Kidney (tissue), 14 donors: Measurements from ENCODE around the gene PDZD2. TPM values are rescaled to one million over a fixed set of nuclear protein-coding genes. Genes with fewer than 3 reads are reported as not detected.

Experiments used
- DNase-seq, 5 donors: peaks; one replicate each; pipeline ENCODE4 v3.0.0-alpha.2; 2013 to 2020
- FAIRE-seq: peaks from 2 replicates; lab custom pipeline; 2012; peaks lifted over from hg19 to GRCh38; lab: Jason Lieb, UNC
- H3K27ac ChIP-seq, 2 donors: one replicate each; pipeline ENCODE4 v1.7.0; 2013; ENCODE audit warnings: low read depth in 2 of 2, low read length in 2 of 2, inconsistent platforms in 1 of 2
- H3K27me3 ChIP-seq: one replicate; pipeline ENCODE4 v1.7.1; 2013; ENCODE audit warnings: low read length, inconsistent platforms; ENCODE audit not compliant: control insufficient read depth, insufficient read depth
- H3K36me3 ChIP-seq, 3 donors: one replicate each; pipeline versions ENCODE4 v1.7.0 to v1.7.1; 2013; ENCODE audit warnings: low read length in 3 of 3, control low read depth in 1 of 3, inconsistent platforms in 1 of 3; ENCODE audit not compliant: insufficient read depth in 3 of 3, control insufficient read depth in 2 of 3
- H3K4me1 ChIP-seq, 3 donors: one replicate each; pipeline versions ENCODE4 v1.7.0 to v1.7.1; 2013; ENCODE audit warnings: low read length in 3 of 3, inconsistent platforms in 1 of 3, low read depth in 1 of 3; ENCODE audit not compliant: control insufficient read depth in 2 of 3, insufficient read depth in 2 of 3
- H3K4me3 ChIP-seq, 3 donors: one replicate each; pipeline versions ENCODE4 v1.7.0 to v1.8.1; 2013; ENCODE audit warnings: low read length in 3 of 3, control low read depth in 1 of 3, inconsistent platforms in 1 of 3
- H3K9ac ChIP-seq, 3 donors: one replicate each; pipeline versions ENCODE4 v1.7.0 to v1.7.1; 2013; ENCODE audit warnings: low read length in 3 of 3, control low read depth in 1 of 3, inconsistent platforms in 1 of 3
- H3K9me3 ChIP-seq, 3 donors: one replicate each; pipeline versions ENCODE4 v1.7.0 to v1.7.1; 2013; ENCODE audit warnings: low read length in 3 of 3, control low read depth in 1 of 3, inconsistent platforms in 1 of 3; ENCODE audit not compliant: control insufficient read depth in 2 of 3, insufficient read depth in 1 of 3
- intact Hi-C: fragments of 100-400 bp; cut with DNase I; formaldehyde crosslinking; loops from one replicate; pipeline ENCODE4 v1.11.1; 2022
- polyA plus RNA-seq: library from polyadenylated mRNA; stranded (reverse); fragments of 350-450 nt; fragmentation: Illumina TruSeq; extraction: RNeasy Lipid Tissue Mini Kit (QIAGEN cat#74804); gene quantifications from one replicate; pipeline ENCODE4 v1.2.3, GENCODE V29; 2014; ENCODE audit warnings: low read depth, low replicate concordance; ENCODE audit not compliant: insufficient read depth
- total RNA-seq: library from RNA; stranded (reverse); fragmentation: NEBNext Ultra II Directional; extraction: Animal tissue kit (Norgen Biotek cat#: 25700); gene quantifications from one replicate; pipeline ENCODE4 v1.2.1, GENCODE V29; 2021
- TF ChIP-seq, protein P1 (sequence below): IDR thresholded peaks from 3 replicates; pipeline ENCODE4 v1.5.1; 2012; ENCODE audit warnings: mild to moderate bottlenecking, moderate library complexity, borderline replicate concordance; ENCODE audit not compliant: insufficient read depth; ENCODE audit errors: extremely low read depth
- donor health status: control.
- donor health status: control.
- donor health status: control.
- donor health status: control.
- donor health status: control.
- donor health status: DM: yes; HTN: yes; CAD: no.
- donor health status: Normal renal cell carcinoma (clear cell type).

PDZD2 gene
- total and polyA plus RNA-seq, 2 donors from 2014 or later, result 6.2 to 14.8 TPM

DNA sequence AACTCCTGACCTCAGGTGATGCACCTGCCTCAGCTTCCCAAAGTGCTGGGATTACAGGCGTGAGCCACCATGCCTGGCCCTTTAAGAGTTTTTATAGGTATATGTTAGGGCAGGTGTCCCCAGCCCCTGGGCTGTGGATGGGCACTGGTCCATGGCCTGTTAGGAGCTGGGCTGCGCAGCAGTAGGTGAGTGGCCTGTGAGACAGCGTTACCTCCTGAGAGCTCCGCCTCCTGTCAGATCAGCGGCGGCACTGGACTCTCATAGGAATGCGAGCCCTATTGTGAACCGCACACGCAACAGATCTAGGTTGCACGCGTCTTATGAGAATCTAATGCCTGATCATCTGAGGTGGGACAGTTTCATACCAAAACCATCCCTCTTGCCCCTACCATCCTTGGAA is 361.8 kb downstream of the PDZD2 start:
- Histone ChIP-seq H3K27ac (no peak overlapping the region), H3K9me3 (no peaks in the 10 kb centered on the region), H3K27me3 (no peaks in the 10 kb centered on the region), H3K4me3 (no peak overlapping the region), H3K9ac (no peak overlapping the region), H3K36me3 (peaks cover 0 to 6% (median 3%) of the 10 kb centered on the region in 3 donors), H3K4me1 (peaks cover 3 to 4% (median 3%) of the 10 kb centered on the region in 3 donors)
- FAIRE-seq (no peak), DNase-seq (peak in 1 of 5 donors; percentile 37)
- intact Hi-C loops, result no loop called here
- TF ChIP-seq, protein P1, sequence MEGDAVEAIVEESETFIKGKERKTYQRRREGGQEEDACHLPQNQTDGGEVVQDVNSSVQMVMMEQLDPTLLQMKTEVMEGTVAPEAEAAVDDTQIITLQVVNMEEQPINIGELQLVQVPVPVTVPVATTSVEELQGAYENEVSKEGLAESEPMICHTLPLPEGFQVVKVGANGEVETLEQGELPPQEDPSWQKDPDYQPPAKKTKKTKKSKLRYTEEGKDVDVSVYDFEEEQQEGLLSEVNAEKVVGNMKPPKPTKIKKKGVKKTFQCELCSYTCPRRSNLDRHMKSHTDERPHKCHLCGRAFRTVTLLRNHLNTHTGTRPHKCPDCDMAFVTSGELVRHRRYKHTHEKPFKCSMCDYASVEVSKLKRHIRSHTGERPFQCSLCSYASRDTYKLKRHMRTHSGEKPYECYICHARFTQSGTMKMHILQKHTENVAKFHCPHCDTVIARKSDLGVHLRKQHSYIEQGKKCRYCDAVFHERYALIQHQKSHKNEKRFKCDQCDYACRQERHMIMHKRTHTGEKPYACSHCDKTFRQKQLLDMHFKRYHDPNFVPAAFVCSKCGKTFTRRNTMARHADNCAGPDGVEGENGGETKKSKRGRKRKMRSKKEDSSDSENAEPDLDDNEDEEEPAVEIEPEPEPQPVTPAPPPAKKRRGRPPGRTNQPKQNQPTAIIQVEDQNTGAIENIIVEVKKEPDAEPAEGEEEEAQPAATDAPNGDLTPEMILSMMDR, result no peak

DNA sequence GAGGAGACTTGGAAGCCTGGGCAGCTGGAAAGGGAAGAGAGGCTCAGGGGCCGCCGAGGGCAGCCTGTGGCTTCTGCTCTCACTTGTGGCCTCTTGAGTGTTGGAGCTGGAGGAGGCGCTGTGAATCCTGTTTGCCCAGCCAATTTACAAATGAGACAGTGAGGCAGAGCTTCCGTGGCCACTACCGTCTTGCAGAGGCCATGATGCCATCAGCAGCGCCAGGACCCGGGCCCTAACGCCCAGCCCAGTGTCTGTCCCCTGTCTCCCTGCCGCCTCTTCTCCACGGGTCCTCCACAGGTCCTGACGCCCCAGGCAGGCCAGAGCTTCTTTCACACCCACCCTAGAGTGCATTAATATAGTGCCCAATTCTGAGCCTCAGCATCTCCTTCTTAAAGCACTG is 362.4 kb downstream of the PDZD2 start:
- H3K9ac ChIP-seq, result no peak overlapping the region
- intact Hi-C loops, result no loop called here
- no peaks in the 10 kb centered on the region for H3K27me3 ChIP-seq
- no peak overlapping the region for H3K4me3 ChIP-seq
- peaks cover 3 to 4% (median 3%) of the 10 kb centered on the region in 3 donors for H3K4me1 ChIP-seq
- H3K9me3 ChIP-seq, result no peaks in the 10 kb centered on the region
- peaks cover 0 to 6% (median 3%) of the 10 kb centered on the region in 3 donors for H3K36me3 ChIP-seq
- no peak for FAIRE-seq
- DNase-seq, result no peak
- TF ChIP-seq, protein P1, result no peak
- no peak overlapping the region for H3K27ac ChIP-seq

DNA sequence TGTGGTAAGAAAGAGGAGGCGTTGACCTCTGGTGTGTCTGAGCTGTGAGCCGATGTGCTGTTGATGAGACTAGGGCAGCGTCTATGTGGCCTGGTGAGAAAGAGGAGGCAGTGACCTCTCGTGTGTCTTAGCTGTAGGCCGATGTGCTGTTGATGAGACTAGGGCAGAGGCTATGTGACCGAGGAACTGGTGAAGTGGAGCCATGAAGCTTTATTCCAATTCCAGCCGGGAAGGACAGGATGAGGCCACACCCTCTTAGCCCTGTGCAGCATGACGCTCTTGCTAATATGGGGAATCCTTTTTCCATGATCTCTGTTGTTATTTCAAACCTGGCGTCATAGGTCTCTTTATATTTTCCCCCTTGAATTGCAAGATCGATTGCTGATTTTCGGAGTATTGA is 362.8 kb downstream of the PDZD2 start:
- Histone ChIP-seq H3K36me3 (peaks cover 0 to 6% (median 3%) of the 10 kb centered on the region in 3 donors), H3K4me3 (no peak overlapping the region), H3K9me3 (no peaks in the 10 kb centered on the region), H3K9ac (no peak overlapping the region), H3K27ac (no peak overlapping the region), H3K4me1 (peaks cover 3 to 4% (median 3%) of the 10 kb centered on the region in 3 donors), H3K27me3 (no peaks in the 10 kb centered on the region)
- TF ChIP-seq, protein P1, result no peak
- DNase-seq (no peak), FAIRE-seq (no peak)
- intact Hi-C loops, result no loop called here

DNA sequence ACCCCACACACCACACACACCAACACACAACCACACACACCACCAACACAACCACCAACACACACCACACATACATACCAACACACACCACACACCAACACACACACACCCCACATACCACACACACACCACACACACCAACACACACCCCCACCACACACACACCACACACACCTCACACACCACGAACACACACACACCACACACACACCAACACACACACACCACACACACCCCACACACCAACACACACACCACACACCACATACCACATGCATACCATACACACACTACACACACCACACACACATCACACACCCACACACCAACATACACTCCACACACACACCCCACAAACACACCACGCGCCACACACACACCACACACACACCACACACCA is 363.8 kb downstream of the PDZD2 start:
- Histone ChIP-seq H3K27ac (no peak overlapping the region), H3K4me3 (no peak overlapping the region), H3K9ac (no peak overlapping the region), H3K27me3 (no peaks in the 10 kb centered on the region), H3K36me3 (peaks cover 0 to 6% (median 3%) of the 10 kb centered on the region in 3 donors), H3K9me3 (no peaks in the 10 kb centered on the region), H3K4me1 (peaks cover 3 to 4% (median 3%) of the 10 kb centered on the region in 3 donors)
- DNase-seq, result no peak
- intact Hi-C loops, result no loop called here
- FAIRE-seq, result no peak
- TF ChIP-seq, protein P1, result no peak
